IMR-90 (cell line): Measurements from ENCODE around the gene UBA7. TPM values are rescaled to one million over a fixed set of nuclear protein-coding genes. Genes with fewer than 3 reads are reported as not detected.

Source experiments
- ATAC-seq: fragments of 200-7000 bp; cut with Tn5 transposase; 2 replicates; pipeline ENCODE4 v1.9.1; 2020; ENCODE audit warnings: low read depth, mild to moderate bottlenecking, moderate library complexity
- BruUV-seq: library from RNA; stranded (reverse); fragments of 400-500 nt; replicated peaks from 2 replicates; lab custom pipeline; 2021; lab: Mats Ljungman, UMichigan
- CTCF ChIA-PET: fragments of 300-600 bp; formaldehyde crosslinking; extraction: SDS; loops from one replicate; lab custom pipeline; 2021; ENCODE audit warnings: antibody characterized with exemption; lab: Yijun Ruan, JAX
- POLR2A ChIA-PET: fragments of 300-600 bp; sonication (Branson Sonifier 250); formaldehyde crosslinking; loops from one replicate; lab custom pipeline; 2022; ENCODE audit warnings: antibody characterized with exemption; ENCODE audit not compliant: unreplicated experiment; lab: Charles Lee
- DNase-seq: peaks from one replicate; pipeline ENCODE4 v3.0.0; 2013
- H2AFZ ChIP-seq: replicated peaks from 2 replicates; pipeline ENCODE3; 2013; ENCODE audit warnings: low read length, mild to moderate bottlenecking; ENCODE audit not compliant: poor library complexity
- H2AK5ac ChIP-seq: 2 replicates; pipeline ENCODE4 v1.6.1; 2013; ENCODE audit warnings: low read depth, low read length, inconsistent platforms
- H2AK9ac ChIP-seq: replicated peaks from 2 replicates; pipeline ENCODE3; 2013; ENCODE audit warnings: mild to moderate bottlenecking, low read depth, low read length, moderate library complexity; ENCODE audit not compliant: poor library complexity
- H2BK120ac ChIP-seq: 2 replicates; pipeline ENCODE4 v1.6.1; 2013; ENCODE audit warnings: low read depth, low read length, inconsistent platforms
- H2BK15ac ChIP-seq: 3 replicates; pipeline ENCODE4 v1.6.1; 2013; ENCODE audit warnings: low read depth, low read length, inconsistent platforms
- H2BK20ac ChIP-seq: 2 replicates; pipeline ENCODE4 v1.6.1; 2013; ENCODE audit warnings: low read depth, mild to moderate bottlenecking, inconsistent platforms, low read length, moderate library complexity
- H2BK5ac ChIP-seq: 2 replicates; pipeline ENCODE4 v1.6.1; 2013; ENCODE audit warnings: mild to moderate bottlenecking, low read depth, low read length, inconsistent platforms; ENCODE audit not compliant: poor library complexity, severe bottlenecking
- H3K14ac ChIP-seq: replicated peaks from 2 replicates; pipeline ENCODE4 v1.6.1; 2013; ENCODE audit warnings: low read depth, low read length, inconsistent platforms
- H3K18ac ChIP-seq: 2 replicates; pipeline ENCODE4 v1.6.1; 2013; ENCODE audit warnings: low read depth, low read length, control low read depth
- H3K23ac ChIP-seq: 2 replicates; pipeline ENCODE4 v1.6.1; 2013; ENCODE audit warnings: low read depth, low read length, inconsistent platforms
- H3K27ac ChIP-seq: 2 replicates; pipeline ENCODE4 v1.5.1; 2013; ENCODE audit warnings: mild to moderate bottlenecking, control low read depth, low read length; ENCODE audit not compliant: insufficient read depth
- H3K27me3 ChIP-seq: 2 replicates; pipeline ENCODE4 v1.6.1; 2013; ENCODE audit warnings: low read length; ENCODE audit not compliant: control insufficient read depth, insufficient read depth
- H3K36me3 ChIP-seq: 2 replicates; pipeline ENCODE4 v1.6.1; 2013; ENCODE audit warnings: low read length, mixed read lengths; ENCODE audit not compliant: control insufficient read depth, insufficient read depth
- H3K4ac ChIP-seq: 2 replicates; pipeline ENCODE4 v1.6.1; 2013; ENCODE audit warnings: low read depth, low read length, inconsistent platforms
- H3K4me1 ChIP-seq: 2 replicates; pipeline ENCODE4 v1.6.1; 2013; ENCODE audit warnings: low read length, mixed read lengths; ENCODE audit not compliant: control insufficient read depth, insufficient read depth
- H3K4me2 ChIP-seq: 2 replicates; pipeline ENCODE4 v1.6.1; 2013; ENCODE audit warnings: low read depth, mild to moderate bottlenecking, control low read depth, low read length, moderate library complexity
- H3K4me3 ChIP-seq: 2 replicates; pipeline ENCODE4 v1.5.1; 2013; ENCODE audit warnings: low read depth, mild to moderate bottlenecking, control low read depth, low read length, moderate library complexity; ENCODE audit not compliant: insufficient read depth
- H3K56ac ChIP-seq: 2 replicates; pipeline ENCODE4 v1.6.1; 2013; ENCODE audit warnings: low read length, inconsistent platforms; ENCODE audit not compliant: insufficient read depth; ENCODE audit errors: extremely low read depth
- H3K79me1 ChIP-seq, 2 experiments: 2 replicates each; pipeline ENCODE4 v1.6.1; 2013; ENCODE audit warnings: low read length in 2 of 2, inconsistent platforms in 1 of 2, low read depth in 1 of 2
- H3K9ac ChIP-seq: 2 replicates; pipeline ENCODE4 v1.6.1; 2013; ENCODE audit warnings: low read depth, low read length, control low read depth
- H3K9me1 ChIP-seq: 2 replicates; pipeline ENCODE4 v1.6.1; 2013; ENCODE audit warnings: low read length, inconsistent platforms; ENCODE audit not compliant: insufficient read depth
- H3K9me3 ChIP-seq: 2 replicates; pipeline ENCODE4 v1.6.1; 2013; ENCODE audit warnings: low read length; ENCODE audit not compliant: control insufficient read depth, insufficient read depth
- H4K20me1 ChIP-seq: 2 replicates; pipeline ENCODE4 v1.6.1; 2013; ENCODE audit warnings: low read length, inconsistent platforms; ENCODE audit not compliant: insufficient read depth
- H4K5ac ChIP-seq: 2 replicates; pipeline ENCODE4 v1.6.1; 2013; ENCODE audit warnings: mild to moderate bottlenecking, low read depth, low read length, control low read depth
- H4K8ac ChIP-seq, 2 experiments: 2 replicates each; pipeline ENCODE4 v1.6.1; 2013; ENCODE audit warnings: low read depth in 2 of 2, low read length in 2 of 2, control low read depth in 1 of 2, inconsistent platforms in 1 of 2
- H4K91ac ChIP-seq: 2 replicates; pipeline ENCODE4 v1.6.1; 2013; ENCODE audit warnings: low read depth, low read length, inconsistent platforms; ENCODE audit not compliant: insufficient read depth
- BHLHE40 ChIP-seq: fragments of 150-350 bp; IDR thresholded peaks from 2 replicates; pipeline ENCODE4 v1.6.1; 2016; ENCODE audit warnings: mild to moderate bottlenecking, low read depth, low read length
- CTCF ChIP-seq: conservative IDR thresholded peaks from 2 replicates; pipeline ENCODE4 v1.5.1; 2012; ENCODE audit warnings: mild to moderate bottlenecking, low read depth, low read length, improper control_type of control experiment
- MAFK ChIP-seq: IDR thresholded peaks from 2 replicates; pipeline ENCODE4 v1.6.1; 2012; ENCODE audit warnings: low read depth, low read length, improper control_type of control experiment
- MAZ ChIP-seq: IDR thresholded peaks from 2 replicates; pipeline ENCODE4 v1.6.1; 2012; ENCODE audit warnings: low read depth, mild to moderate bottlenecking, low read length, improper control_type of control experiment, moderate library complexity, borderline replicate concordance
- RAD21 ChIP-seq: IDR thresholded peaks from 2 replicates; pipeline ENCODE4 v1.6.1; 2012; ENCODE audit warnings: low read length, improper control_type of control experiment
- RFX5 ChIP-seq: IDR thresholded peaks from 2 replicates; pipeline ENCODE4 v1.8.0; 2012; ENCODE audit warnings: low read depth, mild to moderate bottlenecking, low read length, moderate library complexity
- SMC3 ChIP-seq: fragments of 150-350 bp; IDR thresholded peaks from 2 replicates; pipeline ENCODE4 v1.6.1; 2016; ENCODE audit warnings: low read depth, mild to moderate bottlenecking, antibody characterized with exemption, low read length, moderate library complexity
- dilution Hi-C: fragments of 300-500 bp; cut with HindIII; formaldehyde crosslinking; loops from one replicate; pipeline ENCODE4 v1.14.3; 2018; ENCODE audit warnings: low sequenced_read_pairs; ENCODE audit not compliant: unreplicated experiment
- in situ Hi-C: fragments of 300-500 bp; cut with MboI; formaldehyde crosslinking; loops from 3 replicates; pipeline ENCODE4 v1.14.3; 2019; ENCODE audit warnings: low sequenced_read_pairs, inconsistent platforms, mixed read lengths
- intact Hi-C: fragments of 100-400 bp; cut with micrococcal nuclease; formaldehyde crosslinking; loops from 2 replicates; pipeline ENCODE4 v1.10.0; 2022
- polyA plus RNA-seq, 3 experiments: library from polyadenylated mRNA; depleted of rRNA; stranded (reverse); fragments of >200 nt; gene quantifications; 2 replicates each; pipeline ENCODE4 v1.2.3, GENCODE V29; 2012; ENCODE audit warnings: low replicate concordance in 1 of 3
- total RNA-seq: library from RNA; depleted of rRNA; stranded (reverse); fragments of >200 nt; gene quantifications from 2 replicates; pipeline ENCODE4 v1.2.3, GENCODE V29; 2012

Gene UBA7
- total and polyA plus RNA-seq, 2 of the 4 experiments (the other 2 are of a cell fraction), result 18.6 to 57.8 TPM

DNA sequence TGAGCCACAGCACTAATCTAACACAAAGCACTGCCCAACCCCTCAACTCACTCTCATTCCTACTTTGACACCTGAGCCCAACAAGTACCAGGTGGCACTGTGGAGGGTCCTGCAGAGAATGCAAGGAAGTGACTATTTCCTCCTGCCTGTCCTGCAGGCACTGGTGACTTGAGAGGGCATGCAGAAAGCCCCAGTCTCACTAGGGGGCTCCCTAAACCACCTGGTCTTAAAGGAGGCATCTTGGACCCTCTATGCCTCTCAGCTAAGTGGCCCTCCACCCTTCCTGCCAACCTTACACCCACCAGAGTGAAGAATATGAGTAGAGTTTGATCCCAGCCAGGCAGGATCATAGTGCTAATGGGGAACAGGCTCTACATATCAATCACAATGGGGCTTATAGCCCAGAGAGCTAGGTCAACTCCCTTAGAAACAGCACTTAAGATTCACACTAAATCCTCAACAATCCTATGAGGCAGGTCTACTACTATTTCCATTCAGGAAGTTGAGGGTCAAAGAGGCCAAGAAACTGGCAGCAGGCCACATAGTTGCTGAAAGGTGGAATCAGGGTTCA is 27.5 kb upstream of the UBA7 start:
- no peak overlapping the region for H2BK5ac ChIP-seq

More for the DNA sequence above, 27.5 kb upstream of the UBA7 start:
- Histone ChIP-seq H2BK15ac (no peak overlapping the region), H3K27me3 (no peaks in the 10 kb centered on the region), H4K91ac (no peak overlapping the region), H3K56ac (no peak overlapping the region), H3K36me3 (peaks cover 3% of the 10 kb centered on the region), H4K8ac (no peak overlapping the region), H3K4me3 (no peak overlapping the region), H2BK20ac (no peak overlapping the region), H3K4ac (no peak overlapping the region), H2AK9ac (no peak overlapping the region), H3K4me1 (no peaks in the 10 kb centered on the region; the same call in 1 of the 2 replicates), H2AK5ac (no peak overlapping the region), H2BK120ac (no peak overlapping the region), H3K4me2 (no peak overlapping the region), H4K5ac (no peak overlapping the region), H3K79me1 (no peaks in the 10 kb centered on the region), H3K9me3 (no peaks in the 10 kb centered on the region), H4K20me1 (no peaks in the 10 kb centered on the region), H2AFZ (peak overlapping the region; percentile 10), H3K18ac (no peak overlapping the region), H3K23ac (no peak overlapping the region), H3K27ac (no peak overlapping the region), H3K14ac (0 out of 2 replicates have a peak overlapping the region, but pooled peaks have one; percentile 6), H3K9ac (no peak overlapping the region), H3K9me1 (peaks cover 3% of the 10 kb centered on the region; the same call in 1 of the 2 replicates)
- BruUV-seq, result no TSS peak
- TF ChIP-seq CTCF, result peak; percentile 35
- TF ChIP-seq BHLHE40, result no peak
- TF ChIP-seq SMC3, result peak; percentile 20; the same call in 1 of the 2 replicates
- TF ChIP-seq MAZ, result no peak
- peak; percentile 43; the same call in 1 of the 2 replicates for TF ChIP-seq RAD21
- TF ChIP-seq RFX5, result no peak
- TF ChIP-seq MAFK, result no peak
- dilution Hi-C loops (no loop called here), in situ Hi-C loops (loop anchor here (5.0 kb wide), 1 partner anchor 139 kb away; no protein-coding TSS in a partner anchor), intact Hi-C loops (loop anchor here (5.0 kb wide), 1 partner anchor 66 kb away; no protein-coding TSS in a partner anchor)
- POLR2A ChIA-PET, result no interaction called here
- ATAC-seq (peak; percentile 35; the same call in 1 of the 2 replicates), DNase-seq (no peak)
- CTCF ChIA-PET, result interaction anchor here (1.1 to 4.4 kb wide), 3 partner anchors 38 to 254 kb away, joined by 3 to 33 read pairs (median 9); partner anchors contain the start of genes AMIGO3 and INKA1
